GM06990 (cell line): ENCODE data around the gene ARG2.

Source experiments
- DNase-seq: peaks from one replicate; pipeline ENCODE4 v3.0.0-alpha.2; 2011; ENCODE audit not compliant: insufficient read length; ENCODE audit errors: extremely low read depth
- H3K27me3 ChIP-seq: replicated peaks from 2 replicates; pipeline ENCODE4 v1.6.0; 2011; ENCODE audit warnings: low read length; ENCODE audit not compliant: control insufficient read depth, insufficient read depth
- H3K36me3 ChIP-seq: 2 replicates; pipeline ENCODE4 v1.5.1; 2011; ENCODE audit warnings: low read length; ENCODE audit not compliant: control insufficient read depth, insufficient read depth
- H3K4me3 ChIP-seq: replicated peaks from 2 replicates; pipeline ENCODE4 v1.5.1; 2011; ENCODE audit warnings: low read depth, mild to moderate bottlenecking, control low read depth, low read length
- CTCF ChIP-seq: IDR thresholded peaks from 2 replicates; pipeline ENCODE4 v1.5.1; 2011; ENCODE audit warnings: low read length, control low read depth, mild to moderate bottlenecking, inconsistent platforms; ENCODE audit not compliant: insufficient read depth, poor library complexity, severe bottlenecking

ARG2 gene

GRCh38 chr14:67581643-67582042 lies 38.1 kb upstream of the ARG2 start:
- TF ChIP-seq CTCF: no peak
- H3K36me3 ChIP-seq: no peaks in the 10 kb centered on the region
- DNase-seq: no peak
- no peak overlapping the region for H3K4me3 ChIP-seq
- H3K27me3 ChIP-seq: no peaks in the 10 kb centered on the region

GRCh38 chr14:67582061-67582460 lies 37.7 kb upstream of the ARG2 start:
- no peak overlapping the region for H3K4me3 ChIP-seq
- no peaks in the 10 kb centered on the region for H3K27me3 ChIP-seq
- no peak for DNase-seq
- H3K36me3 ChIP-seq: no peaks in the 10 kb centered on the region
- TF ChIP-seq CTCF: no peak

GRCh38 chr14:67583711-67584644 lies 35.7 kb upstream of the ARG2 start:
- TF ChIP-seq CTCF: peak; percentile 72
- H3K27me3 ChIP-seq: no peaks in the 10 kb centered on the region
- no peak for DNase-seq
- no peak overlapping the region for H3K4me3 ChIP-seq
- H3K36me3 ChIP-seq: peaks cover 2% of the 10 kb centered on the region

- DNase-seq: no peak
- Histone ChIP-seq H3K27me3 (no peaks in the 10 kb centered on the region), H3K36me3 (peaks cover 4% of the 10 kb centered on the region), H3K4me3 (no peak overlapping the region)
- no peak for TF ChIP-seq CTCF
Measured at GRCh38 chr14:67584978-67585377, 34.7 kb upstream of the ARG2 start.

- Histone ChIP-seq H3K36me3 (peaks cover 4% of the 10 kb centered on the region), H3K4me3 (no peak overlapping the region), H3K27me3 (no peaks in the 10 kb centered on the region)
- DNase-seq: no peak
- no peak for TF ChIP-seq CTCF
Measured at GRCh38 chr14:67586369-67586768, 33.4 kb upstream of the ARG2 start.
